Nephron progenitor cell (in vitro differentiated cells): ENCODE data around the gene BICC1.

Experiments
- DNase-seq: peaks from one replicate; pipeline ENCODE4 v3.0.0; 2021
- H3K27ac Mint-ChIP-seq: 2 replicates; pipeline ENCODE4 v1.8.0; 2021; ENCODE audit warnings: mild to moderate bottlenecking, moderate library complexity, mixed read lengths
- H3K27me3 Mint-ChIP-seq: 2 replicates; pipeline ENCODE4 v1.8.0; 2021; ENCODE audit warnings: mild to moderate bottlenecking, low read depth, mixed read lengths; ENCODE audit not compliant: poor library complexity
- H3K36me3 Mint-ChIP-seq: 2 replicates; pipeline ENCODE4 v1.8.0; 2021; ENCODE audit warnings: low read depth, mixed read lengths
- H3K4me1 Mint-ChIP-seq: 2 replicates; pipeline ENCODE4 v1.8.0; 2021; ENCODE audit warnings: mixed read lengths
- H3K4me3 Mint-ChIP-seq: 2 replicates; pipeline ENCODE4 v1.8.0; 2021; ENCODE audit warnings: mild to moderate bottlenecking, moderate library complexity, mixed read lengths
- H3K9me3 Mint-ChIP-seq: 2 replicates; pipeline ENCODE4 v1.8.0; 2021; ENCODE audit warnings: mild to moderate bottlenecking, moderate library complexity, mixed read lengths
- CTCF ChIP-seq: fragments of 200-600 bp; sonication (generic); IDR thresholded peaks from 2 replicates; pipeline ENCODE4 v1.5.0; 2021; ENCODE audit warnings: antibody characterized with exemption

BICC1 gene

GRCh38 chr10:58826694-58827093 lies 314.0 kb downstream of the BICC1 start:
- Mint-ChIP-seq H3K27ac (peak overlapping the region; percentile 91), H3K36me3 (peaks cover 22% of the 10 kb centered on the region), H3K4me1 (peaks cover 60% of the 10 kb centered on the region), H3K27me3 (no peaks in the 10 kb centered on the region), H3K9me3 (no peaks in the 10 kb centered on the region), H3K4me3 (no peak overlapping the region)
- TF ChIP-seq CTCF, result no peak
- DNase-seq, result no peak

DNA sequence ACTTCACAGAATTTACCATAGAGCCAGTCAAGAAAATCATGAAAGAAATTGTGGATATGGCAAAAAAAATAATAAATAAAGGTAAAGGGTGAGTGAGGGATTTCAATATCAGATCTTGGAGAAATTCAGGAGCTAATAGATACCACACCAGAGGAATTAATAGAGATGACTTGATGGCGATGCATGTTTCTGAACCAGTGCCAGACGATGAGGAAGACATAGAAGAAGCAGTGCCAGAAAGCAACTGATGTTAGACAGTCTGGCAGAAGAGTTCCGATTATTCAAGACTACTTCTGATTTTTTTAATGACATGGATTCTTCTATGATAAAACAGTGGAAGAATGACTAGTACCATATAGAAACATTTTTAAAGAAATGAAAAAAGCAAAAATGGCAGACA lies 314.7 kb downstream of the BICC1 start:
- DNase-seq, result no peak
- H3K4me1 Mint-ChIP-seq, result peaks cover 63% of the 10 kb centered on the region
- H3K36me3 Mint-ChIP-seq, result peaks cover 22% of the 10 kb centered on the region
- no peak overlapping the region for H3K4me3 Mint-ChIP-seq
- TF ChIP-seq CTCF, result no peak
- H3K27ac Mint-ChIP-seq, result peak overlapping the region; percentile 91
- no peaks in the 10 kb centered on the region for H3K27me3 Mint-ChIP-seq
- H3K9me3 Mint-ChIP-seq, result no peaks in the 10 kb centered on the region

- peaks cover 57% of the 10 kb centered on the region for H3K4me1 Mint-ChIP-seq
- no peak for TF ChIP-seq CTCF
- H3K9me3 Mint-ChIP-seq, result no peaks in the 10 kb centered on the region
- H3K36me3 Mint-ChIP-seq, result peaks cover 5% of the 10 kb centered on the region
- DNase-seq, result no peak
- no peaks in the 10 kb centered on the region for H3K27me3 Mint-ChIP-seq
- H3K27ac Mint-ChIP-seq, result no peak overlapping the region
- H3K4me3 Mint-ChIP-seq, result no peak overlapping the region
Observed at GRCh38 chr10:58829839-58830238, 317.2 kb downstream of the BICC1 start.

DNA sequence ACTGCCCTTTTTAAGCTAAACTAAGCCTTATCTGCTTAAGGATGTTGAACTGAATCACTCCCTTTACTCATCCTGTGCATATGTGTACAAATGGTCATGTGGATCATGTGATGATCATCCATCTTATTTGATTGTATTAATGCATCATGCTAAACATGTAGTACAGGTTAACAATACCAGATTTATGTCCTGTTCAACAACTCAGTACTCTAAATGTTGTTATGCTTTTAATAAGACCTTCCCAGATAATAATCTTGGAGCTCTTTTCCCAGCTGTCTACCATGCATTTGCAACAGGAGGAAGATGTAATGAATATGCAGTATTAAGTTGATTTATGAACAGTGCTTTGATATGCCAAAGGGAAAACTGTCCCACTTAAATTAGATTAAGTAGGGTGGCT lies 318.0 kb downstream of the BICC1 start:
- Mint-ChIP-seq H3K36me3 (peaks cover 5% of the 10 kb centered on the region), H3K27me3 (no peaks in the 10 kb centered on the region), H3K27ac (no peak overlapping the region), H3K9me3 (no peaks in the 10 kb centered on the region), H3K4me1 (peaks cover 54% of the 10 kb centered on the region), H3K4me3 (no peak overlapping the region)
- DNase-seq, result no peak
- TF ChIP-seq CTCF, result no peak

DNA sequence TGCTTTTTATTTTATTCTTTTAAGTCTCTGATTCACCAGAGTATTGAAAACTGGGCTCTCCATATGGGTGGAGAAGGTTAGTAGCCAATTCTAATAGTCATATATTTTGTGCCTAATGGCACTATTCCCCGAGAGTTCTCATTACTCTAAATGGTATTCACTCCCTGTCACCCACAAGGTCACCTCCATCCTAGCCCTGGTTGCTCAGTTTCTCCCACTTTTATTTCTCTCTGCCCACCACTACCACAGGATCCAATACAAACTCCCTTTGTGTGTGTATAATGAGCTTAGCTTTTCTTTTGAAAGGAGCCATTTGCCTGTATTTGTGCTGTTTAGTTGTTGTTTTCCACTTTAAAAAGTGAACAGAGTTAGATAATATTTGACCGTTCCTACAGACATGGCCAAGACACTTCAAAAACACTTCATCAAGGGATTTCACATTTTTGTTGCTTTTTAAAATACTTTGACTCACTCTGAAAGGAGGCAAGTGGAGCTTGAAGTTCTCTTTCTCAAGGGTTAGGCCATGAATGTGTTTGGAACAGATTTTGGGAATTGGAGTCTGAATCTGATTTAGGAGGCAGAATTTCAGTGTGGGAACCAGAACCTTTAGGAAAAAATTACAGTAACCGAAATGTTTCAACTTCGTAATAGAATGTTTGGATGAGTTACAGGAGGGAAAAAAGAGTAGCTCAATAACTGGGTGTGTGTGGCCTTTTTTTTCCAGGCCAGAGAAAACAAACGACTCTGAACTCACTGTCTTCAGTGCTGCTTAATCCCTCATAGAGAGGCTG lies 321.3 kb downstream of the BICC1 start:
- no peaks in the 10 kb centered on the region for H3K27me3 Mint-ChIP-seq
- peaks cover 7% of the 10 kb centered on the region for H3K9me3 Mint-ChIP-seq
- H3K4me3 Mint-ChIP-seq, result no peak overlapping the region
- DNase-seq, result no peak
- no peak for TF ChIP-seq CTCF
- peak overlapping the region; percentile 32 for H3K27ac Mint-ChIP-seq
- H3K36me3 Mint-ChIP-seq, result peaks cover 5% of the 10 kb centered on the region
- peaks cover 40% of the 10 kb centered on the region for H3K4me1 Mint-ChIP-seq

- no peak for TF ChIP-seq CTCF
- H3K27ac Mint-ChIP-seq, result peak overlapping the region; percentile 31
- no peak overlapping the region for H3K4me3 Mint-ChIP-seq
- H3K27me3 Mint-ChIP-seq, result no peaks in the 10 kb centered on the region
- peaks cover 36% of the 10 kb centered on the region for H3K4me1 Mint-ChIP-seq
- H3K36me3 Mint-ChIP-seq, result peaks cover 5% of the 10 kb centered on the region
- H3K9me3 Mint-ChIP-seq, result peaks cover 7% of the 10 kb centered on the region
- no peak for DNase-seq
Observed at GRCh38 chr10:58836176-58836700, 323.6 kb downstream of the BICC1 start.
